Smooth muscle cell (in vitro differentiated cells): Measurements from ENCODE around the gene SACM1L. TPM values are rescaled to one million over a fixed set of nuclear protein-coding genes. Genes with fewer than 3 reads are reported as not detected.

Source experiments
- DNase-seq: peaks from one replicate; lab custom pipeline; 2025; ENCODE audit not compliant: unreplicated experiment; lab: John Stamatoyannopoulos, UW
- H2AFZ ChIP-seq: fragments of 200-600 bp; sonication (generic); 2 replicates; pipeline ENCODE4 v1.6.0; 2016; ENCODE audit warnings: antibody characterized with exemption, low read depth, mild to moderate bottlenecking
- H3F3A ChIP-seq: fragments of 200-600 bp; sonication (generic); 2 replicates; pipeline ENCODE4 v1.6.0; 2017; ENCODE audit warnings: antibody characterized with exemption, low read depth
- H3K27ac ChIP-seq: fragments of 200-600 bp; sonication (generic); 2 replicates; pipeline ENCODE4 v1.5.1; 2016; ENCODE audit warnings: low read depth, mild to moderate bottlenecking
- H3K27me3 ChIP-seq: fragments of 200-600 bp; sonication (generic); 2 replicates; pipeline ENCODE4 v1.6.1; 2016; ENCODE audit warnings: low read depth, mild to moderate bottlenecking
- H3K36me3 ChIP-seq: fragments of 200-600 bp; sonication (generic); 2 replicates; pipeline ENCODE4 v1.5.1; 2016; ENCODE audit warnings: low read depth
- H3K4me1 ChIP-seq: fragments of 200-600 bp; sonication (generic); 2 replicates; pipeline ENCODE4 v1.5.1; 2016; ENCODE audit warnings: low read depth
- H3K4me2 ChIP-seq: fragments of 200-600 bp; sonication (generic); 2 replicates; pipeline ENCODE4 v1.6.0; 2016; ENCODE audit warnings: mild to moderate bottlenecking
- H3K4me3 ChIP-seq: fragments of 200-600 bp; sonication (generic); 2 replicates; pipeline ENCODE4 v1.5.1; 2016; ENCODE audit warnings: mild to moderate bottlenecking
- H3K79me2 ChIP-seq: fragments of 200-600 bp; sonication (generic); 2 replicates; pipeline ENCODE4 v1.6.0; 2016; ENCODE audit warnings: low read depth, mild to moderate bottlenecking
- H3K9ac ChIP-seq: fragments of 200-600 bp; sonication (generic); 2 replicates; pipeline ENCODE4 v1.6.0; 2016; ENCODE audit warnings: low read depth
- H3K9me3 ChIP-seq: fragments of 200-600 bp; sonication (generic); replicated peaks from 2 replicates; pipeline ENCODE4 v1.5.1; 2016; ENCODE audit warnings: low read depth
- H4K20me1 ChIP-seq: fragments of 200-600 bp; sonication (generic); 2 replicates; pipeline ENCODE4 v1.6.0; 2016; ENCODE audit warnings: low read depth
- WGBS: methylation state at CpG from one replicate; pipeline ENCODE4 v1.1.7; 2016; ENCODE audit warnings: low lambda C conversion rate; 5-methylcytosine and 5-hydroxymethylcytosine counted together
- polyA plus RNA-seq: library from polyadenylated mRNA; unstranded; fragments of >200 nt; fragmentation: Nextera tagmentation; extraction: Ambion mirVana; gene quantifications from 2 replicates; pipeline ENCODE4 v1.2.1, GENCODE V29; 2016
- total RNA-seq: library from RNA; depleted of rRNA; stranded (reverse); fragments of >200 nt; gene quantifications from 2 replicates; pipeline ENCODE4 v1.2.3, GENCODE V29; 2014
- TF ChIP-seq, protein P1 (sequence below): fragments of 200-600 bp; sonication (generic); IDR thresholded peaks from 2 replicates; pipeline ENCODE4 v1.5.1; 2017; ENCODE audit warnings: borderline replicate concordance, mild to moderate bottlenecking, antibody characterized with exemption; ENCODE audit not compliant: insufficient read depth, poor library complexity, severe bottlenecking

SACM1L gene
- total and polyA plus RNA-seq, 2 experiments from 2014 or later, result 12.9 to 24.7 TPM

GRCh38 chr3:45773072-45773471, 83.9 kb downstream of the SACM1L start:
- Histone ChIP-seq H3K4me3 (no peak overlapping the region), H3K27ac (no peak overlapping the region), H3K27me3 (peaks cover 18% of the 10 kb centered on the region), H3K79me2 (no peaks in the 10 kb centered on the region), H2AFZ (no peak overlapping the region), H3K36me3 (no peaks in the 10 kb centered on the region), H3K9me3 (no peaks in the 10 kb centered on the region), H3K4me2 (no peak overlapping the region), H3K4me1 (no peaks in the 10 kb centered on the region), H4K20me1 (no peaks in the 10 kb centered on the region), H3K9ac (no peak overlapping the region), H3F3A (no peaks in the 10 kb centered on the region)
- WGBS, result 93% methylated on average over 5 of the region's 5 CpGs
- no peak for DNase-seq
- TF ChIP-seq, protein P1, sequence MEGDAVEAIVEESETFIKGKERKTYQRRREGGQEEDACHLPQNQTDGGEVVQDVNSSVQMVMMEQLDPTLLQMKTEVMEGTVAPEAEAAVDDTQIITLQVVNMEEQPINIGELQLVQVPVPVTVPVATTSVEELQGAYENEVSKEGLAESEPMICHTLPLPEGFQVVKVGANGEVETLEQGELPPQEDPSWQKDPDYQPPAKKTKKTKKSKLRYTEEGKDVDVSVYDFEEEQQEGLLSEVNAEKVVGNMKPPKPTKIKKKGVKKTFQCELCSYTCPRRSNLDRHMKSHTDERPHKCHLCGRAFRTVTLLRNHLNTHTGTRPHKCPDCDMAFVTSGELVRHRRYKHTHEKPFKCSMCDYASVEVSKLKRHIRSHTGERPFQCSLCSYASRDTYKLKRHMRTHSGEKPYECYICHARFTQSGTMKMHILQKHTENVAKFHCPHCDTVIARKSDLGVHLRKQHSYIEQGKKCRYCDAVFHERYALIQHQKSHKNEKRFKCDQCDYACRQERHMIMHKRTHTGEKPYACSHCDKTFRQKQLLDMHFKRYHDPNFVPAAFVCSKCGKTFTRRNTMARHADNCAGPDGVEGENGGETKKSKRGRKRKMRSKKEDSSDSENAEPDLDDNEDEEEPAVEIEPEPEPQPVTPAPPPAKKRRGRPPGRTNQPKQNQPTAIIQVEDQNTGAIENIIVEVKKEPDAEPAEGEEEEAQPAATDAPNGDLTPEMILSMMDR, result no peak

DNA sequence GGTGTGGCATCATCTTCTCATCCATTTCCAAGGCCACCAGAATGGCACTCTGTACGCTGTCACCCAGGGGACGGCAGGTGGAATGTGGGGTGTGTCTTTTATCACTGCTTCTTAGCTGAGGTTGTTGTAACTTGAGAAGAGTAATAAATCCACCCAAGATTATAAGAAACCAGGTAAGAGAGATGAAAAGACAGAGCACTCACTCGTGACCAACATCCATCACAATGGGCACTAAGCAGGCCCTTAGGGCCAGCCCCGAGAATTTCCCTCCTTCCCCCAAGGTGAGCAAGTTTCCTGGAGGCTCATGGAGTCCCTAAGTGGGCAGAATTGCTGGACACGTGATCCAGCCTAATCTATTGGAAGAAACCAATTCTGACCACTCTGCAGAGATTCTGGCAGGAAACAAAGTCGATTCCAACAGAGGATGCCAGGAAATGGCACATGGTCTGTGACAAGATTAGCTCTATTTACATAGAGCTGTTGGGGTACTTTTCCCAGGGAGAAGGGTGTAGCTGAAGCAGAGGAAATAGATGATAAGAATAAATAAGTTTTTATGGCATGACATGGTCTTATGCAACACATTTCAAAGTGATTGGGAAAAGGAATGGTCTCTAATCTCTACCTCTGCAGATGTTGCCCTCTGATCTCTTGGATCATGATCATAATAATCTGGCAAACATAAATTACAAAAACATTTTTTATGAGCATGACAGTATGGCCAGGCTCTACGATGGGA, 84.7 kb downstream of the SACM1L start:
- no peak for DNase-seq
- H3K27ac ChIP-seq, result no peak overlapping the region
- WGBS, result 75% methylated on average over 7 of the region's 7 CpGs
- no peaks in the 10 kb centered on the region for H3K79me2 ChIP-seq
- no peaks in the 10 kb centered on the region for H4K20me1 ChIP-seq
- H3K4me2 ChIP-seq, result no peak overlapping the region
- no peak overlapping the region for H3K4me3 ChIP-seq
- no peaks in the 10 kb centered on the region for H3F3A ChIP-seq
- H3K36me3 ChIP-seq, result no peaks in the 10 kb centered on the region
- no peaks in the 10 kb centered on the region for H3K9me3 ChIP-seq
- TF ChIP-seq, protein P1, result no peak
- H3K27me3 ChIP-seq, result peaks cover 20% of the 10 kb centered on the region
- no peaks in the 10 kb centered on the region for H3K4me1 ChIP-seq
- no peak overlapping the region for H2AFZ ChIP-seq
- H3K9ac ChIP-seq, result no peak overlapping the region

DNA sequence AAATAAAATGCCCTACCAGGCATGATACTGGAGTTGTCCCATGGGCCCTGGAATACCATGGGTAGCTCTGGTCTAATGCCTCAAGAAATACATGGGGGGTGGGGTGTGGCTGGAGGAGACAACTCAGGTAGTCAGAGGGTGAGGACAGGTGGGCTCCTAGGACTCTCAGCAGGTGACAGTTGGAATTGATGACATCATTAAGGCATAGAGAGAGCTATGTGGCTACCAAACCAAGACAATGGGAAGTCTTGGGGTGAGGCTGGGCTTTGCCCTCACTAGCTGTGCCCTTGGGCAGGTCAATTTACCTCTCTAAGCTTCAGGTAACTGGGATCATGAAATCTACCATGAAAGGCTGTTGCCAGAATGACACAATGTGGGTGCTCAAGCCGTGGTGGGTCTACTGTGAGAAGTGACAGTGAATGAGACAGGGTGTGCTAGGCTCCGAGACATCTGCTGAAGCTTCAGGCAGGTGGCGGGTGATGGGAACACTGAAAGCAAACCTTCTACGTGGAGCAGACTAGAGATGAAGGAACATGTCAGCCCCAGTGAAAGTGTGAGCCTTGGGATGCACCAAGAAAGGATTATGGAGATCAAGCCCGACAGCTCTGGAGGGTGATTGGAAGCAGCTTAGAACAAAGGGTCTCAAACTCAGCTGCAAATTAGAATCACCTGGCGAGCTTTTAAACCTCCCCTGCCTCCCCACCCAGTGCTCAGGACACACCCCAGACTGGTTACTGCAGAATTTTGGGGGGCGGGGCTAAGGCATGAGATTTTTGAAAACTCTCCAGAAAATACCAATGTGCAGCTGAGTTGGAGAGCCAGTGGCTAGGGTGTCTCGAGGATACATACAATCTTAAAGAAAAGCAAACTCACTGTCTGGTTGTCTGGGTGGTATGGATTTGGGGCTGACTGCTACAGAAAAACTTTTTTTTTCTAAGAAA, 85.7 kb downstream of the SACM1L start:
- no peak overlapping the region for H3K9ac ChIP-seq
- no peak for DNase-seq
- H3K4me2 ChIP-seq, result no peak overlapping the region
- H3K9me3 ChIP-seq, result no peaks in the 10 kb centered on the region
- peaks cover 15% of the 10 kb centered on the region for H3K27me3 ChIP-seq
- no peaks in the 10 kb centered on the region for H3F3A ChIP-seq
- no peak overlapping the region for H3K4me3 ChIP-seq
- H3K36me3 ChIP-seq, result no peaks in the 10 kb centered on the region
- H3K4me1 ChIP-seq, result no peaks in the 10 kb centered on the region
- H3K79me2 ChIP-seq, result no peaks in the 10 kb centered on the region
- TF ChIP-seq, protein P1, result no peak
- no peak overlapping the region for H3K27ac ChIP-seq
- whole genome bisulfite sequencing, result 87% methylated on average over 8 of the region's 8 CpGs
- H4K20me1 ChIP-seq, result no peaks in the 10 kb centered on the region
- H2AFZ ChIP-seq, result no peak overlapping the region
